Neural progenitor cell (in vitro differentiated cells): ENCODE measurements around the gene UQCRQ. TPM values are rescaled to one million over a fixed set of nuclear protein-coding genes. Genes with fewer than 3 reads are reported as not detected.

Experiments used
- DNase-seq: peaks from one replicate; pipeline ENCODE4 v3.0.0-alpha.2; 2016; ENCODE audit warnings: low spot score
- H2AFZ ChIP-seq: fragments of 200-600 bp; sonication (generic); replicated peaks from 2 replicates; pipeline ENCODE4 v1.6.1; 2016; ENCODE audit warnings: antibody characterized with exemption
- H3F3A ChIP-seq: fragments of 200-600 bp; sonication (generic); 2 replicates; pipeline ENCODE4 v1.6.1; 2016; ENCODE audit warnings: antibody characterized with exemption, low read depth
- H3K27ac ChIP-seq: fragments of 200-600 bp; sonication (generic); 2 replicates; pipeline ENCODE4 v1.5.1; 2016; ENCODE audit warnings: mild to moderate bottlenecking
- H3K27me3 ChIP-seq: fragments of 200-600 bp; sonication (generic); 2 replicates; pipeline ENCODE4 v1.6.1; 2016; ENCODE audit warnings: mild to moderate bottlenecking, moderate library complexity
- H3K36me3 ChIP-seq: fragments of 200-600 bp; sonication (generic); 2 replicates; pipeline ENCODE4 v1.5.1; 2016
- H3K4me1 ChIP-seq: fragments of 200-600 bp; sonication (generic); 2 replicates; pipeline ENCODE4 v1.6.1; 2016; ENCODE audit warnings: mixed run types
- H3K4me2 ChIP-seq: fragments of 200-600 bp; sonication (generic); 2 replicates; pipeline ENCODE4 v1.6.1; 2016
- H3K4me3 ChIP-seq: fragments of 200-600 bp; sonication (generic); 2 replicates; pipeline ENCODE4 v1.5.1; 2016
- H3K79me2 ChIP-seq: fragments of 200-600 bp; sonication (generic); 2 replicates; pipeline ENCODE4 v1.6.1; 2016; ENCODE audit warnings: low read depth
- H3K9ac ChIP-seq: fragments of 200-600 bp; sonication (generic); 2 replicates; pipeline ENCODE4 v1.6.1; 2016
- H3K9me3 ChIP-seq: fragments of 200-600 bp; sonication (generic); 2 replicates; pipeline ENCODE4 v1.5.1; 2016; ENCODE audit warnings: low read depth
- H4K20me1 ChIP-seq: fragments of 200-600 bp; sonication (generic); 2 replicates; pipeline ENCODE4 v1.6.1; 2016; ENCODE audit warnings: low read depth
- H3K27ac Mint-ChIP-seq: 3 replicates; pipeline ENCODE4 v1.8.0; 2021; ENCODE audit warnings: mixed read lengths
- H3K27me3 Mint-ChIP-seq: 2 replicates; pipeline ENCODE4 v1.8.0; 2022; ENCODE audit warnings: low read depth, mild to moderate bottlenecking, inconsistent platforms, moderate library complexity, mixed read lengths; ENCODE audit not compliant: insufficient read depth
- H3K36me3 Mint-ChIP-seq: 3 replicates; pipeline ENCODE4 v1.8.0; 2021; ENCODE audit warnings: mixed read lengths
- H3K4me1 Mint-ChIP-seq: 3 replicates; pipeline ENCODE4 v1.8.0; 2021; ENCODE audit warnings: mixed read lengths
- H3K4me3 Mint-ChIP-seq: 3 replicates; pipeline ENCODE4 v1.8.0; 2021; ENCODE audit warnings: mild to moderate bottlenecking, moderate library complexity, mixed read lengths
- H3K9me3 Mint-ChIP-seq: 3 replicates; pipeline ENCODE4 v1.8.0; 2020; ENCODE audit warnings: mixed read lengths
- EZH2 ChIP-seq: fragments of 200-600 bp; sonication (generic); IDR thresholded peaks from 2 replicates; pipeline ENCODE4 v1.6.1; 2017; ENCODE audit warnings: antibody characterized with exemption, mild to moderate bottlenecking, moderate library complexity
- EZH2phosphoT487 ChIP-seq: fragments of 200-600 bp; sonication (generic); IDR thresholded peaks from 2 replicates; pipeline ENCODE4 v1.6.1; 2017; ENCODE audit warnings: antibody characterized with exemption
- total RNA-seq: library from RNA; depleted of rRNA; stranded (reverse); fragments of >200 nt; gene quantifications from 2 replicates; pipeline ENCODE4 v1.2.3, GENCODE V29; 2015; ENCODE audit warnings: low replicate concordance
- TF ChIP-seq, protein P1 (sequence below): fragments of 200-600 bp; sonication (generic); IDR thresholded peaks from 2 replicates; pipeline ENCODE4 v1.5.1; 2017; ENCODE audit warnings: antibody characterized with exemption, mild to moderate bottlenecking

The UQCRQ gene
- total RNA-seq, 1 donor from 2014 or later, result 45.0 TPM

DNA sequence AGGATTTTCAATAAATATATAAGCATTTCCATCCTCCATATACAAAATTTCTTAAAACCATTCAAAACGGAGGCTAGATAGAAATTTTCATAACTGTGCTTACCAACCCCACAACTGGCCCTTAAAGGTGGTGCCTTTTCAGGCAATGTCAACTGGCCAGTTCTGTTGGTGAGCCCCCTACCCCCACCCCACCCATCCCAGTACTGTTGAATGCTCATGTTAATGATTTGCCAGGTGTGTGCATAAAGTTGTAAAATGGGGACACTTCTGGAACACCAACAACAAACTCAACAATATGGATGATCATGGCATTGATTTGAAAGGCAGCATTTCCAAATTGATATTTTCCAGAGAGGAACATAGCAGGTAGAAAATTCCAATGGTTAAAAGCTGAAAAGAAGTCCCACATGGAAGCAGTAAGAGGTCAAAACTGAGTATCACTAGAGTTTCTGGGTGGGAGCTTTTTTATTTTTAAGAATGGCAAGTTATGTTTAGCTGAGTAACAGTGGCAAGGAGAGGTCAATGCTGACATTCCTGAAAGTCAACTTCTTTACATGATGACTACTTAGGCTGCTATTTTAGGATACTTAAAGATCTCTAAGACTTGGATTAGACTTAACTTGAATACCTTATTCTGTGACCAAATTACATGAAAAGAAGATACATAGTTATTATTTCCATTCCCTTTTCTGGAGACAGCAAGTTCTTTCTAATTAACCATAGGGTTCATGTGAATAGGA lies 9.7 kb downstream of the UQCRQ start:
- peaks cover 9% of the 10 kb centered on the region for H3K36me3 Mint-ChIP-seq
- H2AFZ ChIP-seq, result no peak overlapping the region
- no peak overlapping the region for H3K4me3 ChIP-seq
- H3K9ac ChIP-seq, result no peak overlapping the region
- H3K27me3 Mint-ChIP-seq, result no peaks in the 10 kb centered on the region
- no peaks in the 10 kb centered on the region for H3K4me1 ChIP-seq
- H3F3A ChIP-seq, result peaks cover 26% of the 10 kb centered on the region
- TF ChIP-seq EZH2phosphoT487 (no peak), EZH2 (no peak)
- TF ChIP-seq, protein P1, sequence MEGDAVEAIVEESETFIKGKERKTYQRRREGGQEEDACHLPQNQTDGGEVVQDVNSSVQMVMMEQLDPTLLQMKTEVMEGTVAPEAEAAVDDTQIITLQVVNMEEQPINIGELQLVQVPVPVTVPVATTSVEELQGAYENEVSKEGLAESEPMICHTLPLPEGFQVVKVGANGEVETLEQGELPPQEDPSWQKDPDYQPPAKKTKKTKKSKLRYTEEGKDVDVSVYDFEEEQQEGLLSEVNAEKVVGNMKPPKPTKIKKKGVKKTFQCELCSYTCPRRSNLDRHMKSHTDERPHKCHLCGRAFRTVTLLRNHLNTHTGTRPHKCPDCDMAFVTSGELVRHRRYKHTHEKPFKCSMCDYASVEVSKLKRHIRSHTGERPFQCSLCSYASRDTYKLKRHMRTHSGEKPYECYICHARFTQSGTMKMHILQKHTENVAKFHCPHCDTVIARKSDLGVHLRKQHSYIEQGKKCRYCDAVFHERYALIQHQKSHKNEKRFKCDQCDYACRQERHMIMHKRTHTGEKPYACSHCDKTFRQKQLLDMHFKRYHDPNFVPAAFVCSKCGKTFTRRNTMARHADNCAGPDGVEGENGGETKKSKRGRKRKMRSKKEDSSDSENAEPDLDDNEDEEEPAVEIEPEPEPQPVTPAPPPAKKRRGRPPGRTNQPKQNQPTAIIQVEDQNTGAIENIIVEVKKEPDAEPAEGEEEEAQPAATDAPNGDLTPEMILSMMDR, result no peak
- H3K36me3 ChIP-seq, result peaks cover 15% of the 10 kb centered on the region
- H3K4me2 ChIP-seq, result no peak overlapping the region
- H3K4me3 Mint-ChIP-seq, result no peak overlapping the region
- H3K9me3 Mint-ChIP-seq, result no peaks in the 10 kb centered on the region
- H3K27ac Mint-ChIP-seq, result no peak overlapping the region
- no peak for DNase-seq
- no peaks in the 10 kb centered on the region for H3K4me1 Mint-ChIP-seq
- no peaks in the 10 kb centered on the region for H3K79me2 ChIP-seq
- H3K27ac ChIP-seq, result no peak overlapping the region
- peaks cover 8% of the 10 kb centered on the region for H4K20me1 ChIP-seq
- no peaks in the 10 kb centered on the region for H3K9me3 ChIP-seq
- H3K27me3 ChIP-seq, result no peaks in the 10 kb centered on the region

DNA sequence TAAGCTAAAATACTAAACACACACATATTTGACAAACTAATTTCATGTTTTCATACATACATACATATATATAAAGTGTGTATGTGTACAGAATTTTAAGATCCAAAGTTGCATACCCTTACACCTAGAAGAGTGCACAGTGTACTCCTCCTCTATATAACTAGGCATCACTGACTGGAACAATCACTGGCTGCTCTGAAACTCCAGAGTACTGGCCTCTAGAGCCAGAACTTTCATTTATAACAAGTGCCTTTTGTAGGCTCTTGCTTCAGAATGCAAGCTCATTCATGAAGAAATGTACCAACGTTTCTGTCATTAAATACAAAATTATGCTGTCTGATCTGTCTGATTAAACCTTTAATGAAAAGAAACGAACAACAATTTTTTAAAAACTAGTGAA lies 11.0 kb downstream of the UQCRQ start:
- Histone ChIP-seq H3K27ac (no peak overlapping the region), H3K4me1 (no peaks in the 10 kb centered on the region), H3K27me3 (no peaks in the 10 kb centered on the region), H3K4me3 (no peak overlapping the region), H3K4me2 (no peak overlapping the region), H3K9ac (no peak overlapping the region), H3K9me3 (no peaks in the 10 kb centered on the region), H3F3A (peaks cover 22% of the 10 kb centered on the region), H4K20me1 (peaks cover 8% of the 10 kb centered on the region), H3K79me2 (no peaks in the 10 kb centered on the region), H2AFZ (no peak overlapping the region), H3K36me3 (peaks cover 20% of the 10 kb centered on the region)
- Mint-ChIP-seq H3K4me3 (no peak overlapping the region), H3K27me3 (no peaks in the 10 kb centered on the region), H3K36me3 (peaks cover 9% of the 10 kb centered on the region), H3K9me3 (no peaks in the 10 kb centered on the region), H3K27ac (no peak overlapping the region), H3K4me1 (no peaks in the 10 kb centered on the region)
- no peak for DNase-seq
- TF ChIP-seq, protein P1, result no peak
- TF ChIP-seq EZH2, result no peak
- no peak for TF ChIP-seq EZH2phosphoT487

DNA sequence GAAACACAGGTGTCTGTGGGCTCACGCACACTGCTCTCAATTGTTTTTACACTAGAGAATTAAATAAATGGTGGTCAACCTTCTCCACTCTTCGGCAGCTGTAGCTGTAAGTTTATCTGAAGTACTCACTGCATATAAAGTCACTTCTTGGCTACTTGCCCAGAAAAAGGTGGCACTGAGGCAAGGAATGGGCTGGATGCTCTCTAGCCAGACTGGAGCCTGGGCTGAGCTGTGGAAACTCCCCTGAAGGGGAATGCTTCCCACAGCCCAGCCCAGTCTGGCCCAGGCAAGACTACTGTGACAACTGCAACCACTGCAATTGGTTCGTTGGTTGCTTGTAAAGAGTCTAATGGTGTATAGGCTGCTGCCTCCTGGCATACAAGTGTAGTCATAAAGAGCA lies 11.5 kb downstream of the UQCRQ start:
- Mint-ChIP-seq H3K27ac (no peak overlapping the region), H3K36me3 (peaks cover 10% of the 10 kb centered on the region), H3K4me3 (no peak overlapping the region), H3K27me3 (no peaks in the 10 kb centered on the region), H3K9me3 (no peaks in the 10 kb centered on the region), H3K4me1 (no peaks in the 10 kb centered on the region)
- H3K4me2 ChIP-seq, result no peak overlapping the region
- H2AFZ ChIP-seq, result no peak overlapping the region
- TF ChIP-seq, protein P1, result no peak
- TF ChIP-seq EZH2phosphoT487 (no peak), EZH2 (no peak)
- H3F3A ChIP-seq, result peaks cover 18% of the 10 kb centered on the region
- H3K4me1 ChIP-seq, result no peaks in the 10 kb centered on the region
- no peaks in the 10 kb centered on the region for H3K27me3 ChIP-seq
- H3K79me2 ChIP-seq, result no peaks in the 10 kb centered on the region
- DNase-seq, result no peak
- peaks cover 21% of the 10 kb centered on the region for H3K36me3 ChIP-seq
- H4K20me1 ChIP-seq, result peaks cover 8% of the 10 kb centered on the region
- H3K27ac ChIP-seq, result no peak overlapping the region
- no peak overlapping the region for H3K4me3 ChIP-seq
- no peak overlapping the region for H3K9ac ChIP-seq
- no peaks in the 10 kb centered on the region for H3K9me3 ChIP-seq
